Astrocyte of the spinal cord (primary cell): Measurements from ENCODE around the gene ESYT1.
A peak's percentile ranks its signal among the peaks of the same experiment; 100 is the strongest.

Source experiments
- DNase-seq: peaks from one replicate; pipeline ENCODE4 v3.0.0; 2011; ENCODE audit warnings: low read depth, low spot score
- H3K4me3 ChIP-seq: 2 replicates; pipeline ENCODE4 v1.5.1; 2011; ENCODE audit warnings: low read depth, mild to moderate bottlenecking, low read length, moderate library complexity
- in situ Hi-C: cut with HindIII; loops from 2 replicates; pipeline ENCODE4 v1.10.0; 2017; ENCODE audit warnings: low sequenced_read_pairs
- TF ChIP-seq, protein P1 (sequence below): IDR thresholded peaks from 2 replicates; pipeline ENCODE4 v1.5.1; 2012; ENCODE audit warnings: low read depth, mild to moderate bottlenecking, low read length, inconsistent platforms

Gene ESYT1

DNA sequence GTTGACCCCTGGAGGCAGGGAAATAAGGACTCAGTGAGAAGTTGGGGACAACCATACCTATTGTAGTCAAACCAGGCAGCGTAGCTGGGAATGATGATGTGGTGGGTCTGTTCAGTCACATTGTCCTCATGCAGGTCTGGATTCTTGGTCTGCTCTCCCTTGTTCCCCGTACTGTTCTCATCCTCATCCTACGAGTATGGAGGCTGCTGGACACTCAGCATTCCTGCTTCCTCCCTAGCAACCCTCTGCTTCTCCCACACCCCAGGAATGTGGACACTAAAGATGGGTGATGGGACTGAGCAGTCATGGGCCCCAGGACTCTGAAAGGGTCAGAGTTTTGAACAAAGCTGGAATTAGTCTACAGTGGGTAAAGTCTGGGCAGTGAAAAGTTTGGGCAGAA, 50.3 kb downstream of the ESYT1 start:
- in situ Hi-C loops: no loop called here
- DNase-seq: no peak
- TF ChIP-seq, protein P1, sequence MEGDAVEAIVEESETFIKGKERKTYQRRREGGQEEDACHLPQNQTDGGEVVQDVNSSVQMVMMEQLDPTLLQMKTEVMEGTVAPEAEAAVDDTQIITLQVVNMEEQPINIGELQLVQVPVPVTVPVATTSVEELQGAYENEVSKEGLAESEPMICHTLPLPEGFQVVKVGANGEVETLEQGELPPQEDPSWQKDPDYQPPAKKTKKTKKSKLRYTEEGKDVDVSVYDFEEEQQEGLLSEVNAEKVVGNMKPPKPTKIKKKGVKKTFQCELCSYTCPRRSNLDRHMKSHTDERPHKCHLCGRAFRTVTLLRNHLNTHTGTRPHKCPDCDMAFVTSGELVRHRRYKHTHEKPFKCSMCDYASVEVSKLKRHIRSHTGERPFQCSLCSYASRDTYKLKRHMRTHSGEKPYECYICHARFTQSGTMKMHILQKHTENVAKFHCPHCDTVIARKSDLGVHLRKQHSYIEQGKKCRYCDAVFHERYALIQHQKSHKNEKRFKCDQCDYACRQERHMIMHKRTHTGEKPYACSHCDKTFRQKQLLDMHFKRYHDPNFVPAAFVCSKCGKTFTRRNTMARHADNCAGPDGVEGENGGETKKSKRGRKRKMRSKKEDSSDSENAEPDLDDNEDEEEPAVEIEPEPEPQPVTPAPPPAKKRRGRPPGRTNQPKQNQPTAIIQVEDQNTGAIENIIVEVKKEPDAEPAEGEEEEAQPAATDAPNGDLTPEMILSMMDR: no peak
- H3K4me3 ChIP-seq: no peak overlapping the region

- TF ChIP-seq, protein P1: no peak
- in situ Hi-C loops: no loop called here
- no peak overlapping the region for H3K4me3 ChIP-seq
- no peak for DNase-seq
Measured at GRCh38 chr12:56186957-56187356, 58.9 kb downstream of the ESYT1 start.

DNA sequence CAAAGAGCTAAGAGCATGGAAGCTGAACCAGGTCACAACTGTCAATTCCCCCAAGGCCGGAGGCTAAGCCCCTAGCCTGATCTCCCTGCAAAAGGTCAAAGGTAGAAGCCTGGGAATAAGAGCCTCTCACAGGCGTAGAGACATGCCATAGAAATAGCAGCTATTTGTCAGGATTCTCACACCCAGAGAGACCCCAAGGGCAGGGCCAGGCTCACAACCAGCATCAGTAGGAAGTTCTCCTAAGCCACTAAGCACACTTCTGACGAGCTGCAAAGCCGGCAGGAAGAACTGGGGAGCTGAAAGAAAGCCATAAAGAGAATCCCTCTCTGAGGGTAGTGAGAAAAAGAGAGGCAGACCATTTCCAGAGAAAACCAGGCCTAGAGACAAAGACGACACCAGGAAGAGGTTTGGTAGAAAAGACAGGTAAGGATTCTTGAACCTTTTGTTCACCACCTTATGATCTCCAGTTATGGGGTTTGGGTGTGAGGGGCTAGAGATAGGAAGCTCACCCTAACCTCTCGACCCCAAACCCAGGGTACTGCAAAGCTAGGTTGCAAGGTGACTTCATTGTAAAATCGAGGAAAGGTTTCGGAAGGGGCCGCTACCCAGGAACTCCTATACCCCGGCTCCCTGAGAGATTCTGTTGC, 60.2 kb downstream of the ESYT1 start:
- DNase-seq: no peak
- in situ Hi-C loops: no loop called here
- peak overlapping the region; percentile 77 for H3K4me3 ChIP-seq
- TF ChIP-seq, protein P1: no peak

DNA sequence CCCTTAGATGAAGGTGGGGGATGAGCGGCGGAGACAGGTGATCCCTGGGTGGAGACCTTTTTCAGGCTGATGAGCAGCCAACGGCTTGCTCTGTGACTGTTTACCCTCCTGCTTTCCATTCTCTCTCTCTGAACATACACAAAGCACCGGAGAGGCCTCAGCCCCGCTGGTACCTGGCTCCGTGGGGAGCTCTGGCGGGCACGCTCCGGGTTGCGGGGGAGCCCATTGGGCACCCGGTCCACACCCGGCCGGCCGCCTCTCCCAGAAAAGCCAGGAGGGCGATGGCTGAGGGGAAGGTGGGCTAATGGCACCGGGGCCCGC, 60.7 kb downstream of the ESYT1 start:
- TF ChIP-seq, protein P1: no peak
- in situ Hi-C loops: no loop called here
- peak overlapping the region; percentile 77 for H3K4me3 ChIP-seq

DNA sequence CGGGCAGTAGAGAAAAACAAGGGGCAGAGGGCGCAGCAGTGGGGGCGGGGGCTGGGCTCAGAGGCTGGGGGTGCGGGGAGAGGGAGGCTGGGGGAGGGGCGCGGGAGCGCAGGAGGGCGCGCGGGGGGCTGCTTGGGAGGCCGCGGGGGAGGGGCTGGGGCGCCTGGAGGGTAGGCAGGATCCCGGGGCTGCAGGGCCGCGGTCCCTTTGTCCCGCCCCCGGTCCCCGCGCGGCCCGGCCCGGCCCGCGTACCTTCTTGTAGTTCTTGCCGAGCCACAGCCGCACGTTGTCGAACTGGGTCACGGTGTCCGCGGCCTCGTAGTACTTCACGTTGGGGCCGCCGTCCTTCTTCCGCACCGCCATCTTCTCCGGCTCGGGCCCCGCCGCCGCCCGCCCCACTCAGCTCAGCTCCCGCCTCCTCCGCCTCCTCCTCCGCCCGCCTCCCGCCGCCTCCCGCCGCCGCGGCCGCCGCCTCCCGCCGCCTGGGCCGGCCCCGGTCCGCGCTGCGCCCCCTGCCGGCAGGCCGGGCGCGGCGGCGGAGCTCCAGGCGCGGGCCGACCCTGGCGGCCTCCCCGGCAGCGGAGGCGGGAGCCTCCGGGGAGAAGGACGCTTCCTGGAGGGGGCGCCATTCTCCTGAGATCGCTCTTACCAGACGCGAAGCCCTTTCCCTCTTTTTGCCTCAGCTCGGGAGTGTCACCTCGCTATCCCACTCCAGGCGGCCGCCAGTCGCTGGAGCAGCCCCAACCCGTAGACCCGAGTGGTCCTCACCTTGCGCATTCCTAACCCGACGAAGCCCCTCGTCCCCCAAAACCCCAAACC, 61.2 kb downstream of the ESYT1 start, which contains the start of gene SMARCC2:
TSS of gene SMARCC2 (minus strand) at position 385 of the 819 bp plus-strand sequence. CDS start at position 363, 22 bp downstream.
- peak; percentile 88 for DNase-seq
- in situ Hi-C loops: no loop called here
- H3K4me3 ChIP-seq: peak within 1 kb of the TSS; percentile 77
- TF ChIP-seq, protein P1: peak; percentile 69

More for the DNA sequence above, 60.7 kb downstream of the ESYT1 start:
- DNase-seq: no peak

GRCh38 chr12:56189918-56190694, 62.0 kb downstream of the ESYT1 start:
- in situ Hi-C loops: no loop called here
- DNase-seq: peak; percentile 88
- peak overlapping the region; percentile 77 for H3K4me3 ChIP-seq
- TF ChIP-seq, protein P1: no peak
